HG03025 (cell line): ENCODE results near the gene IGFBP3.
"Not testable (repeated sequence)": the region's sequence is repeated elsewhere in the genome, so short reads cannot be mapped to it uniquely, and the experiment has no call there.

ENCODE experiments used
- ATAC-seq: cut with Tn5 transposase; IDR thresholded peaks from one replicate; pipeline ENCODE4 v1.9.1; 2021; ENCODE audit warnings: mild to moderate bottlenecking, moderate library complexity; ENCODE audit not compliant: unreplicated experiment, low FRiP score

The IGFBP3 gene

DNA sequence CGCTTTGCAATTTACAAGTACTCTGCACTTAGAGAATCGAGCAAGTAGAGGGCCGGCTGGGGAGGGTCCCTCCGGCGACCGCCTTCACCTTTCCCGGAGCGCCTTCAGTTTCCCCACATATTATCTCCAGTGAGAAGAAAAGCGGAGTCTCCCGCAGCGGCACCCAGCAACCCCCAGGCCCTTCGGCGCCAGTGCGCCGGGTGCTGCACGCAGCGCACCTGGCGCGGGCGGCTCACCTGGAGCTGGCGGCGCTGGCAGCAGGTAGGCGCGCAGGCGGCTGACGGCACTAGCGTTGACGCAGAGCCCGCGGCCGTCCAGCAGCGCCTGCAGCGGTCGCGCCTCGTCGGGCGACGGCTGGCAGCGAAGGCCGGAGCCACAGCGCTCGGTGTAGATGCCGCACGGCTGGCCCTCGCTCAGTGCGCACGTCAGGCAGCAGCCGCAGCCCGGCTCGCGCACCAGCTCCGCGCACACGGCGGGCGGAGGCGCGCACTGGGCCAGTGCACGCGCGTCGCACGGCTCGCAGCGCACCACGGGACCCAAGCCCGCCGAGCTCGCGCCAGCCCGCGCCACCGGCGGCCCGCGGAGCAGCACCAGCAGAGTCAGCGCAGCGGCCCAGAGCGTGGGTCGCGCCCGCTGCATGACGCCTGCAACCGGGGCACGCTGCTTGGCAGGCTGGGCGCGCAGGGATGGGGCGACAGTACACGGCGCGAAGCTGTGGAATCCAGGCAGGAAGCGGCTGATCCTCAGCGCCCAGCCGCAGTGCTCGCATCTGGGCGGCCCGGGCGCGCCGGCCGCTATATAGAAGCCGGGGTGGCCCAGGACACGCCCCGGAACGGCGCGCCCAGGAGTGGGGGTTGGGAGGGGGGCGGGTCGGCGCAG is at the start of gene IGFBP3:
Gene IGFBP3, minus strand, starts transcription at position 771 of the 879 bp plus-strand sequence. Its CDS starts 132 bp downstream, at position 639.
- no peak for ATAC-seq

- no peak for ATAC-seq
Measured at GRCh38 chr7:45970454-45970853, 49.4 kb upstream of the IGFBP3 start.

DNA sequence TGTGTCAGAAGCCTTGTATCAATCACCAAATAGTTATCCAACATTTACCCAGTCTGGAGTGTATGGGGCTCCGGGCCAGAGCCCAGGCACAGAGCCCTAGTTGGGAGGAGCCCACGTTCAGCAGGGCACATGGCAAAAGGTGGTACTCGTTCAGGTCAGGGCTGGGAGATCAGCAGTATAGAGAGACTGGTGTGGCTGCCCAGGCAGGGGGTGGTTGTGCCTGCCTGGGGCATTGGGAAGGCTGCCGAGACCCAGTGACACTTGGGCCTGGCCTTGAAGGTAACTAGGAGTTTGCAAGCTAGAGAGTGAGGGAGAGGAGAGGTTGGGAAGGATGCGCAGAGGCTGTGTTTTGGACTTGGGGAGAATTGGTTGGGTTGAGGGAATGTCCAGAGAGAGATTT is 48.9 kb upstream of the IGFBP3 start:
- no peak for ATAC-seq

DNA sequence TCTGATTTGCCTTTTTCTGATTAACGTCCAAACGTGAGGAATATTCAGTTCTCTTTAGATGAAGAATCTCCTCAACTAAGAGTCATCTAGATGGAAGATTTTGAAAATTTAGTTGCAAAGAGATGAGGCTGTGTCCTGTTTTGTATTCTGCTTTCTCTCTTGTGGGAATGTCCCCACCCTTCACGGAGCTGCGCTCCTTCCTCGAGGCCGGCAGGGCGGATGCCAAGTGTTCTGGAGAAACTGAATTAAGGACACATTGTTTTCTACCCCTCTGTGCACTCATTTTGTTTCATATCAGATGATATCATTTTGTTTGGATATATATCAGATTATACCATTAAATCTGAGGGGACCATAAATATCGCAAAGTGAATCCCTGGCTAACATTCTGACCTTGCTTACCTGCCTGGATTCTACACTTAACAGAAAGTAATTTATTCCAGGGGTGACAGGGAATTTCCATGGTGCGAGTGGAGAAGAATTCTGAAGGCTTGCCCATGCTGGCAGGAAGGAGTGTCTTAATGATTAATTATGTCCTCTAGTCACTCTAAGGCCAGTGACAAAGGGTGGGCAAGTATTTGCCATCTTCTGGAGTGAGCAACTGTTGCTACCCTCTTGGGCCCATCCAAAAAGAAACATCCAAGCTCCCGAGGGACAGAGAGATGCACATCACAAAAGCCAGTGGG is 47.9 kb upstream of the IGFBP3 start:
- ATAC-seq, result no peak

GRCh38 chr7:45968312-45968711 is 47.2 kb upstream of the IGFBP3 start:
- no peak for ATAC-seq

DNA sequence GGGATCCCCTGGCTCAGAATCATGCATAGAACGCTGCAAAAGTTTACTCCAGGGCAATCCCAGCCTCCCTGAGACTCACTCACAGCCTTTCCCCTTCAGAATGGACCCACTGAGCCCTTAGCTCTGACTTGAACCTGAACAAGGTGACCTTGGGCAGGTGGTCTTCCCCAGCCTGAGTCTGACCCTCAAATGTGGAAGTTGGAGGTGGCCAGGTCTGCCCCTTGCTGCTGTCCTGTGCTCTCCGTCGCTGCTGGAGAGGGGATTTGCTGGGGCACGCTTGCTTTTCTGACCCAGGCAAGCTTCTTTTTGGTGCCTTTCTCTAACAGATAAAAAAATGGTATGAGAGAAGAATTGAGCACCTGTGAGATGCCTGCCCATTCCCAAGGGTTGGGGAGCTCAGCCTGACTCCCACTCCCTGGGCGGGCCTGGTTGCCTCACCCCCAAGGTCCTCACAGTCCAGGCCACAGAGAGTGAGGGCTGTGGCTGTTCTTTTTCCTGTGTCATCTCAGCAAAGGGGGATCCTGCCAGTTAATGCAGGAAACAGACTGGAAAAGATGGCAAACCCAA is 46.6 kb upstream of the IGFBP3 start:
- no peak for ATAC-seq

DNA sequence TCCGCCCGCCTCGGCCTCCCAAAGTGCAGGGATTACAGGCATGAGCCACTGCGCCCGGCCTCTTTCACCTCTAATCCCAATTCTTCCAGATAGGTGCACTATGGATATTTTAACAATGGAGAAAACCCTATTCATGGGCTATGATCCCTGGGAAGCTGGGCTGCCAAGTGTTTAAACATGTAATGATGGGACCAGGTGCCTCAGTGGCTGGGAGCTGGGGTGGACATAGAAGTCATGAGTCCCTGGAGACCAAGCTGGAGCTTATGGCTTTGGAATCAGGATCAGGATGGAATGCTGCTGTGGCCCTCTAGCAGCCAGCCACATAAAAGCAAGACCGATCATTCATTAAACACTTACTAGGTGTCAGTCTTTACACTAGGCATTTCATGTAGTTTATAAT is 41.8 kb upstream of the IGFBP3 start:
- no peak for ATAC-seq

DNA sequence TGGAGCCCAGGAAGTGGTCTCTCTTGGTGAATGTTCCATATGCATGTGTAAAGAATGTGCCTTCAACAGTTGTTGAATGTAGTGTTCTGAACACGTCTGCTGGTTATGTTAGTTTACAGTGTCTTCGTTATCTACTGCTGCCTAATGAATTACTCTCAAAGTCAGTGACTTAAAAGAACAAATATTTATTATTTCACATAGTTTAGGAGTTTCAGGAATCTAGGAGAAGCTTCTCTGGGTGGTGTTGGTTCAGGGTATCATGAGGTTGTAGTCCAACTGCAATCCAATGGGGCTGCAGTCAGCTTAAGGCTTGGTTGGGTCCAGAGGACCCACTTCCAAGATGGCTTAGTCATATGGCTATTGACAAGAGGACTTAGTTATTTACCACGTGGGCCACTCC is 36.6 kb upstream of the IGFBP3 start:
- ATAC-seq, result no peak

DNA sequence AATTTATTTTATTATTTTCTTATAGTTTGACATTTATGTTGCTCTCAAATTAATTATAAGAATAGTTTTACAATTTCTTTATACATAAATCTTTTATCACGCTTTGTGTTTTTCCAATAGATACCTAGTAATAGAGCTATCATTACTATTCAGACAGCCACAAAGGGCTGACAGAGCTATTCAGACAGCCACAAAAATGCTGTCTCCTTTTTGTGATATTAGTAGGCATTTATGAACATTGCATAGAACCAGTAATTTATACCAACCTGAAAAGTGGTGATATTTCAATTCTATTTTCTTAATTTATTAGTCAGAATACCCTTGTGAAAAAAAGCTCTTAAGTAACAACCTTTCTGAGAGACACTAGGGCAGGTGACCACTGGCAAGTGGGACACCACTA is 34.2 kb upstream of the IGFBP3 start:
- no peak for ATAC-seq

GRCh38 chr7:45953055-45953454 is 32.0 kb upstream of the IGFBP3 start:
- ATAC-seq, result not testable (repeated sequence)

- ATAC-seq, result no peak
Measured at GRCh38 chr7:45944058-45944457, 23.0 kb upstream of the IGFBP3 start.

GRCh38 chr7:45940939-45941338 is 19.9 kb upstream of the IGFBP3 start:
- ATAC-seq, result no peak

- ATAC-seq, result not testable (repeated sequence)
Measured at GRCh38 chr7:45940237-45940781, 19.2 kb upstream of the IGFBP3 start.

DNA sequence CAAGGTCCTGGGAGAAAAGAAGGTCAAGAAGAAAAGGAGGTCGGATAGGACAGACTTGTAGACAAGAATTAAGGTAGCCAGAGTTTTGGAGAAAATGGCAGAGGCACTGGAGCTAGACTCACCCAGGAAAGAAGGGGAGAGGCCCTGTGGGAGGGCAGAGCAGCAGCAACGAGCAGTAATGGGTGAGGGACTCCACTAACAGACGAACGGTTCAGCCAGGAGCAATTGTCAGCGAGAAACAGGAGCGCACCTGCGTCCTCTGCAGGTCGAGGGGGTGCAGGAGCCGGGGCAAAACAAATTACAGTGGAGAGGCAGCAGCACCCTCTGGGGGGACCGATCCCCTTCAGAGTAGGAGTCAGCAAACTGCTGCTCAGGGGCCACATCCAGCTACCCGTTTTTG is 18.5 kb upstream of the IGFBP3 start:
- no peak for ATAC-seq

DNA sequence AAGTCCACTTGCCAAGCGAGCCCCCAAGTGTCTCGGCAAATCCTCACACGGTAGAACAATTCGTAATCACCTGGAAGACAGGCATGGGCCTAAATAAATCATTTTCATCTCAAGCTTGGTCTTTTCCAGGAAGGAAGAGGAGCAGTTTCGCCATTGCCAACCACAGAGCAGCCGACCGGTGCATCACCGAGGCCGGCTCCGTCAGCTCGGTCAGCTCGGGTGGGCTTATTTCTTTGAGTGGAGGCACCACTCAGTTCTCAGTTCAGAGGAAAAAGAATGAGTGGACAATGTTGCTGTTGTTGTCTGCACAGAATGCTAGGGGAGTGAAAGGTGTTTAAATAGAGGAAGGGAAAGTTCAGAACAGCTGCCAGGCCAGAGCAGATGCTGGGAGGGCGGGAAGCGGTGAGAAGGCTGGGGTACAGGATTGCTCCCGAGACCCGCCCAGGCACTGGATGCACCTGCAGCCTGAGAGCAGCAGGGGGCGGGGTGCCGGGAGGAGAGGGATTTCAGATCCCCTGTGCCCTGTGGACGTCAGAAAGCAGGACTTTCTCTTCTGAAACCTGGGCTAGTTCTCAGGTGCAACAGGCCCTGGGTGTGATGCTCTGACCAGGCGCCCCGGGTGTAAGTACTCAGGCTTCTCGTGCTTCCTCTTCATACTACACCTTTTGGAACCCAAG is 17.7 kb upstream of the IGFBP3 start:
- ATAC-seq, result no peak

GRCh38 chr7:45937862-45938261 is 16.8 kb upstream of the IGFBP3 start:
- ATAC-seq, result no peak

DNA sequence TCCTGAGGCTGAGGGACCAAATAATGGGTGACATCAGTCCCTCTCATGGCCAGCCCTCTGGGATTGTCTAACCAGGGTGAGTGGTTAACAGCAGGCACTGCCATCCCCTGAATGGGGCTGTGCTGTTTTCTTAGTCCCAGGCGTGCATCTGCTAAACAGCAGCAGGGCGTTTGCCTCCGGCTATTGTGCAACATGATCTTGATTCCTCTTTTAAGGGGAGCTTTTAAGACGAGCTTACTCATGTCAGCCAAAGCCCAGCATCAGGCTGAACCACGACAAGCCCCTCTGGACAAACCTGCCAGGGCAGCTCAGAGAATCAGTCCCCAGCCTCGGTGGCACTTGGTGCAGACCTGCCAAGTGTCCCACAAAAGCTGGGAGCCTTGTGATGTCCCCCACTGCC is 16.2 kb upstream of the IGFBP3 start:
- ATAC-seq, result no peak

DNA sequence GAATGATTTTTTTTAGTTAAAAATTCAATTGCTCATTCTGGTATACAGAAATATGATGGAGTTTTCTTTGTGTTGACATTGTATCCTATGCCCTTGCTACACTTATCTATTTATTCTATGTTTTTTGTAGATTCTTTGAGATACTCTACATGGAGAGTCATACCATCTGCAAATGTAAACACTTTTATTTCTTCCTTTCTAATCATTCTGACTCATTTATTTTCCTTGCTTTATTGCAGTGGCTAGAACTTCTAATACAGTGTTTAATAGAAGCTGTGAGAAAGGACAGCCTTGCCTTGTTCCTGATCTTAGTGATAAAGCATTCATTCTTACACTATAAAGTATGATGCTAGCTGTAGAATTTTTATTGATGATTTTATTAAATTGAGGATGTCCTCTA is 9.9 kb upstream of the IGFBP3 start:
- ATAC-seq, result no peak

GRCh38 chr7:45927721-45928120 is 6.6 kb upstream of the IGFBP3 start:
- ATAC-seq, result no peak

- no peak for ATAC-seq
Measured at GRCh38 chr7:45924283-45924682, 3.2 kb upstream of the IGFBP3 start.

GRCh38 chr7:45923818-45924217 is 2.7 kb upstream of the IGFBP3 start:
- no peak for ATAC-seq
